ENCODE data around the gene WBP1L.

The WBP1L gene

DNA sequence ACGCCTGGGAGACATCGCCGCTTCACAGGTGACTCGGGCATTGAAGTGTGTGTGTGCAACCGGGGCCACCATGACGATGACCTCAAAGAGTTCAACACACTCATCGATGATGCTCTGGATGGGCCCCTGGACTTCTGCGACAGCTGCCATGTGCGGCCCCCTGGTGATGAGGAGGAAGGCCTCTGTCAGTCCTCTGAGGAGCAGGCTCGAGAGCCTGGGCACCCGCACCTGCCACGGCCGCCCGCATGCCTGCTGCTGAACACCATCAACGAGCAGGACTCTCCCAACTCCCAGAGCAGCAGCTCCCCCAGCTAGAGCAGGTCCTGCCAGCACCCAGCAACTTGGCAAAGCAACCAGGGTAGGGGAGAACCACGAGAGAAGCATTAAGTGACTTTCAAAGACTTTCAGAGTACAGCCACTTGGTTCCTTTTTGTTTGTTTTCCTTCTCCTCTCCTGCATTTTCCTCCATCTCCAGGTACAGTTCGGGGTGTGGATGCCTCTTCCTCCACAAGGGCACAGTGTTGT is 69.3 kb downstream of the WBP1L start:
- Histone ChIP-seq H3K27ac (replicated peaks; ENCODE audit: low read length) (no peak overlapping the region), H2AK5ac (ENCODE audit: low read depth, low read length) (no peak overlapping the region), H3K4ac (ENCODE audit: low read length) (no peak overlapping the region), H2BK120ac (ENCODE audit: low read depth, low read length) (no peak overlapping the region), H3K14ac (ENCODE audit: low read length) (no peak overlapping the region), H2BK5ac (ENCODE audit: low read length) (no peak overlapping the region), H3K4me3 (ENCODE audit: low read length in 2 of 2) (no peak overlapping the region), H3K23ac (ENCODE audit: low read depth, low read length, poor library complexity) (no peak overlapping the region), H3K79me1 (ENCODE audit: low read depth, low read length) (peaks cover 2% of the 10 kb centered on the region), H3K4me1 (ENCODE audit: control insufficient read depth in 2 of 2, insufficient read depth in 1 of 2, low read depth in 1 of 2, low read length in 2 of 2) (peaks cover 0 to 12% of the 10 kb centered on the region in 2 donors), H2BK15ac (ENCODE audit: low read length) (no peak overlapping the region), H3K4me2 (ENCODE audit: insufficient read depth, low read length, poor library complexity, severe bottlenecking) (no peak overlapping the region), H3K18ac (ENCODE audit: low read length) (no peak overlapping the region), H3K9me3 (replicated peaks in 1 of 2; ENCODE audit: control insufficient read depth in 2 of 2, insufficient read depth in 1 of 2, low read depth in 1 of 2, low read length in 2 of 2) (no peaks in the 10 kb centered on the region), H2BK12ac (ENCODE audit: low read length) (no peak overlapping the region), H4K91ac (ENCODE audit: low read depth, low read length, poor library complexity) (no peak overlapping the region), H4K8ac (ENCODE audit: low read depth, low read length) (no peak overlapping the region), H3K9ac (ENCODE audit: low read depth, low read length, poor library complexity) (no peak overlapping the region), H3K27me3 (ENCODE audit: control insufficient read depth in 3 of 3, insufficient read depth in 3 of 3, low read depth in 1 of 3, low read length in 3 of 3) (no peaks in the 10 kb centered on the region), H2AFZ (ENCODE audit: low read length) (no peak overlapping the region), H3K36me3 (replicated peaks in 1 of 2; ENCODE audit: control insufficient read depth in 2 of 2, insufficient read depth in 2 of 2, low read length in 2 of 2) (peaks cover 24 to 49% of the 10 kb centered on the region in 2 donors)
- no CpG with 5 or more reads among the region's 17 CpGs for WGBS, 2 donors (ENCODE audit: extremely low coverage in 2 of 2, insufficient read length in 2 of 2, insufficient replicate concordance in 1 of 2)
- no peak for DNase-seq (ENCODE audit: low spot score)

DNA sequence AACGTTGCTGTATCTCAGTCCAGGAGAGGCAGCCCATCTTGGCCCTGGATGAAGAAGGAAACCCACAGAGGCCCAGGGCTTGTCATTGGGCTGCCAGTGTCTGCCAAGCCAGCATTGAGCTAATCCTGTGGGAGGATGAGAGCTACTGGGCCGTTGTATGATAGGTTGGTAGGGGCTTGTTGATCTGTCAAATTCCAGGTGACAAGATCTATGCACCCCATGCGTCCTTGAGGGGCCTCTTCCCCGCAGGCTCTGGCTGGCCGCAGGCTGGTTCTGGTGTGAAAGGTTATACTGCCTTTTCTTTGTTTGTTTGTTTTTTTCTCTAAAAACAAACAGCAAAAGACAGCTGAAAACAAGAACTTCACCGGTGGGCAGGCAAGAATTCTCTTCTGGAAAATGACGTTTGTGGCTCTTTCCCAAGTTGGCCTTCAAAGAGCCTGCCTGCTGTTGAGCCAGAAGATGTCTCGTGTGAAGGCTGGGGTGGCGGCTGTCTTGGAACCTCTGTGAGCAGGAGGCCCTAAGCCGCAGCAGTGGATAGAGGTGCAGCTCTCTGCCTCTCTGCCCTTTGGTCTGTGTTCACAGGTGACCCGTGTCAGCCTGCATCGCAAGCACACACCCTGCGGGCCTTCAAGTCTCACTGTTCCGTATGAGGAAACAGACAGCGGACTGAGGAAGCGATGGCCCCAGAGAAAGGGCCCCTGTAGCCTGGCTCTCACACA is 70.1 kb downstream of the WBP1L start:
- H3K36me3 ChIP-seq (replicated peaks in 1 of 2; ENCODE audit: control insufficient read depth in 2 of 2, insufficient read depth in 2 of 2, low read length in 2 of 2), result peaks cover 24 to 49% of the 10 kb centered on the region in 2 donors
- WGBS, 2 donors (ENCODE audit: extremely low coverage in 2 of 2, insufficient read length in 2 of 2, insufficient replicate concordance in 1 of 2), result no CpG with 5 or more reads among the region's 16 CpGs

DNA sequence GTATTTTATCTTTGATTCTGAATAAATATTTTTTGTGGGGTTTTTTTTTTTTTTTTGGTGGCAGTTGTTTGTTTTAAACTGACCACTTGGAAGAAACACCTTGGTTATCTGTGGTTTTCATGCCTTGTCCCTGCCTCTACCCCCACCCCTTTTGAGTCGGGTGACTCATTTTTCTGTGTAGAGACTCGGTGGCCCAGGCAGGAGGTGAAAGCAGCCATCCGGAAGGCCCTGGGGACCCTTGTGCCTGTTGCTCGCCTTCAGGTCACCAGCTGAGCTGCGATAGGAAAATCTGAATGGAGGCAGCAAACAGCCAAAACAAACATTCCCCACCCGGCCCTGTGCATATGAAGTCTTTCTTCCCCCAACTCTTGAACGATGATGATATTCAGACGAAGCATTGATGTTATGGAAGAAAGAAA is 70.7 kb downstream of the WBP1L start:
- no peak overlapping the region for H2BK120ac ChIP-seq (ENCODE audit: low read depth, low read length)
- no peak overlapping the region for H3K18ac ChIP-seq (ENCODE audit: low read length)
- H4K91ac ChIP-seq (ENCODE audit: low read depth, low read length, poor library complexity), result no peak overlapping the region
- no peaks in the 10 kb centered on the region for H3K9me3 ChIP-seq (replicated peaks in 1 of 2; ENCODE audit: control insufficient read depth in 2 of 2, insufficient read depth in 1 of 2, low read depth in 1 of 2, low read length in 2 of 2)
- peaks cover 0 to 3% (median 0%) of the 10 kb centered on the region in 3 experiments for H3K27me3 ChIP-seq (ENCODE audit: control insufficient read depth in 3 of 3, insufficient read depth in 3 of 3, low read depth in 1 of 3, low read length in 3 of 3)
- H2AFZ ChIP-seq (ENCODE audit: low read length), result no peak overlapping the region
- WGBS, 2 donors (ENCODE audit: extremely low coverage in 2 of 2, insufficient read length in 2 of 2, insufficient replicate concordance in 1 of 2), result no CpG with 5 or more reads among the region's 8 CpGs
- H3K14ac ChIP-seq (ENCODE audit: low read length), result no peak overlapping the region
- no peak overlapping the region for H3K4ac ChIP-seq (ENCODE audit: low read length)
- H3K36me3 ChIP-seq (replicated peaks in 1 of 2; ENCODE audit: control insufficient read depth in 2 of 2, insufficient read depth in 2 of 2, low read length in 2 of 2), result peaks cover 24 to 49% of the 10 kb centered on the region in 2 donors
- no peak overlapping the region for H4K8ac ChIP-seq (ENCODE audit: low read depth, low read length)
- H2BK12ac ChIP-seq (ENCODE audit: low read length), result no peak overlapping the region
- H3K4me1 ChIP-seq (ENCODE audit: control insufficient read depth in 2 of 2, insufficient read depth in 1 of 2, low read depth in 1 of 2, low read length in 2 of 2), result peaks cover 0 to 8% of the 10 kb centered on the region in 2 donors
- no peak overlapping the region for H3K27ac ChIP-seq (replicated peaks; ENCODE audit: low read length)
- no peak overlapping the region for H2AK5ac ChIP-seq (ENCODE audit: low read depth, low read length)
- no peak for DNase-seq (ENCODE audit: low spot score)
- H2BK5ac ChIP-seq (ENCODE audit: low read length), result no peak overlapping the region
- H3K4me2 ChIP-seq (ENCODE audit: insufficient read depth, low read length, poor library complexity, severe bottlenecking), result no peak overlapping the region
- no peak overlapping the region for H3K9ac ChIP-seq (ENCODE audit: low read depth, low read length, poor library complexity)
- peaks cover 2% of the 10 kb centered on the region for H3K79me1 ChIP-seq (ENCODE audit: low read depth, low read length)
- H3K4me3 ChIP-seq (ENCODE audit: low read length in 2 of 2), result no peak overlapping the region
- H3K23ac ChIP-seq (ENCODE audit: low read depth, low read length, poor library complexity), result no peak overlapping the region
- H2BK15ac ChIP-seq (ENCODE audit: low read length), result no peak overlapping the region

More for the DNA sequence above, 70.1 kb downstream of the WBP1L start:
- DNase-seq (ENCODE audit: low spot score), result no peak
- Histone ChIP-seq H3K4me3 (ENCODE audit: low read length in 2 of 2) (no peak overlapping the region), H3K4ac (ENCODE audit: low read length) (no peak overlapping the region), H3K9ac (ENCODE audit: low read depth, low read length, poor library complexity) (no peak overlapping the region), H3K23ac (ENCODE audit: low read depth, low read length, poor library complexity) (no peak overlapping the region), H3K79me1 (ENCODE audit: low read depth, low read length) (peaks cover 2% of the 10 kb centered on the region), H3K27ac (replicated peaks; ENCODE audit: low read length) (no peak overlapping the region), H4K8ac (ENCODE audit: low read depth, low read length) (no peak overlapping the region), H2BK120ac (ENCODE audit: low read depth, low read length) (no peak overlapping the region), H2AK5ac (ENCODE audit: low read depth, low read length) (no peak overlapping the region), H2BK12ac (ENCODE audit: low read length) (no peak overlapping the region), H3K4me1 (ENCODE audit: control insufficient read depth in 2 of 2, insufficient read depth in 1 of 2, low read depth in 1 of 2, low read length in 2 of 2) (peaks cover 0 to 8% of the 10 kb centered on the region in 2 donors), H3K27me3 (ENCODE audit: control insufficient read depth in 3 of 3, insufficient read depth in 3 of 3, low read depth in 1 of 3, low read length in 3 of 3) (peaks cover 0 to 3% (median 0%) of the 10 kb centered on the region in 3 experiments), H2BK5ac (ENCODE audit: low read length) (no peak overlapping the region), H4K91ac (ENCODE audit: low read depth, low read length, poor library complexity) (no peak overlapping the region), H3K9me3 (replicated peaks in 1 of 2; ENCODE audit: control insufficient read depth in 2 of 2, insufficient read depth in 1 of 2, low read depth in 1 of 2, low read length in 2 of 2) (no peaks in the 10 kb centered on the region), H2BK15ac (ENCODE audit: low read length) (no peak overlapping the region), H3K4me2 (ENCODE audit: insufficient read depth, low read length, poor library complexity, severe bottlenecking) (no peak overlapping the region), H2AFZ (ENCODE audit: low read length) (no peak overlapping the region), H3K14ac (ENCODE audit: low read length) (no peak overlapping the region), H3K18ac (ENCODE audit: low read length) (no peak overlapping the region)

- Histone ChIP-seq H3K4me2 (ENCODE audit: insufficient read depth, low read length, poor library complexity, severe bottlenecking) (no peak overlapping the region), H3K36me3 (replicated peaks in 1 of 2; ENCODE audit: control insufficient read depth in 2 of 2, insufficient read depth in 2 of 2, low read length in 2 of 2) (peaks cover 22 to 43% of the 10 kb centered on the region in 2 donors), H3K79me1 (ENCODE audit: low read depth, low read length) (peaks cover 2% of the 10 kb centered on the region), H3K23ac (ENCODE audit: low read depth, low read length, poor library complexity) (no peak overlapping the region), H2AFZ (ENCODE audit: low read length) (no peak overlapping the region), H3K18ac (ENCODE audit: low read length) (no peak overlapping the region), H4K8ac (ENCODE audit: low read depth, low read length) (no peak overlapping the region), H3K4me1 (ENCODE audit: control insufficient read depth in 2 of 2, insufficient read depth in 1 of 2, low read depth in 1 of 2, low read length in 2 of 2) (peaks cover 0 to 8% of the 10 kb centered on the region in 2 donors), H3K27ac (replicated peaks; ENCODE audit: low read length) (no peak overlapping the region), H2BK120ac (ENCODE audit: low read depth, low read length) (no peak overlapping the region), H2BK12ac (ENCODE audit: low read length) (no peak overlapping the region), H3K4ac (ENCODE audit: low read length) (no peak overlapping the region), H3K4me3 (ENCODE audit: low read length in 2 of 2) (no peak overlapping the region), H3K9ac (ENCODE audit: low read depth, low read length, poor library complexity) (no peak overlapping the region), H3K9me3 (replicated peaks in 1 of 2; ENCODE audit: control insufficient read depth in 2 of 2, insufficient read depth in 1 of 2, low read depth in 1 of 2, low read length in 2 of 2) (no peaks in the 10 kb centered on the region), H3K14ac (ENCODE audit: low read length) (no peak overlapping the region), H4K91ac (ENCODE audit: low read depth, low read length, poor library complexity) (no peak overlapping the region), H2BK15ac (ENCODE audit: low read length) (no peak overlapping the region), H2BK5ac (ENCODE audit: low read length) (no peak overlapping the region), H3K27me3 (ENCODE audit: control insufficient read depth in 3 of 3, insufficient read depth in 3 of 3, low read depth in 1 of 3, low read length in 3 of 3) (peaks cover 0 to 3% (median 0%) of the 10 kb centered on the region in 3 experiments), H2AK5ac (ENCODE audit: low read depth, low read length) (no peak overlapping the region)
- WGBS, 2 donors (ENCODE audit: extremely low coverage in 2 of 2, insufficient read length in 2 of 2, insufficient replicate concordance in 1 of 2), result no CpG with 5 or more reads among the region's 23 CpGs
- DNase-seq (ENCODE audit: low spot score), result no peak
Measured at GRCh38 chr10:102814873-102815661, 71.3 kb downstream of the WBP1L start.

Data from neuronal stem cell (in vitro differentiated cells).